CD14-positive monocyte (primary cell): ENCODE measurements around the gene MORN3. TPM values are rescaled to one million over a fixed set of nuclear protein-coding genes. Genes with fewer than 3 reads are reported as not detected.

Experiments used
- DNase-seq, 3 donors: peaks; one replicate each; pipeline ENCODE4 v3.0.0-alpha.2; 2011 to 2022
- H2AFZ ChIP-seq: 2 replicates; pipeline ENCODE4 v1.6.0; 2012; ENCODE audit warnings: mild to moderate bottlenecking, low read depth, low read length, inconsistent platforms; ENCODE audit not compliant: insufficient read depth, poor library complexity, severe bottlenecking
- H3K27ac ChIP-seq, 2 donors: 1 replicate in 1 of 2; 2 replicates in 1 of 2; pipeline ENCODE4 v1.5.1; 2012 to 2013; ENCODE audit warnings: low read length in 2 of 2, control low read depth in 1 of 2, inconsistent platforms in 1 of 2, low read depth in 1 of 2, mild to moderate bottlenecking in 1 of 2
- H3K27me3 ChIP-seq, 2 donors: one replicate each; pipeline versions ENCODE4 v1.6.0 to v1.6.1; 2011 to 2013; ENCODE audit warnings: low read length in 2 of 2; ENCODE audit not compliant: control insufficient read depth in 2 of 2, insufficient read depth in 2 of 2
- H3K36me3 ChIP-seq, 2 donors: replicated peaks in 1 of 2; 1 replicate in 1 of 2; 2 replicates in 1 of 2; pipeline versions ENCODE4 v1.5.1 to v1.6.1; 2012 to 2013; ENCODE audit warnings: low read length in 2 of 2, control low read depth in 1 of 2, inconsistent platforms in 1 of 2, mild to moderate bottlenecking in 1 of 2; ENCODE audit not compliant: insufficient read depth in 2 of 2, control insufficient read depth in 1 of 2
- H3K4me1 ChIP-seq, 2 donors: 1 replicate in 1 of 2; 2 replicates in 1 of 2; pipeline versions ENCODE4 v1.5.1 to v1.6.1; 2012 to 2013; ENCODE audit warnings: low read length in 2 of 2, control low read depth in 1 of 2, inconsistent platforms in 1 of 2, mild to moderate bottlenecking in 1 of 2, moderate library complexity in 1 of 2; ENCODE audit not compliant: insufficient read depth in 2 of 2, control insufficient read depth in 1 of 2
- H3K4me2 ChIP-seq: replicated peaks from 2 replicates; pipeline ENCODE3; 2012; ENCODE audit warnings: low read length, moderate library complexity, mild to moderate bottlenecking; ENCODE audit not compliant: poor library complexity, severe bottlenecking; ENCODE audit errors: extremely low read depth
- H3K4me3 ChIP-seq, 3 experiments: fragments of 200-600 bp in 1 of 3; sonication (generic) in 1 of 3; replicated peaks in 1 of 3; 1 replicate in 2 of 3; 2 replicates in 1 of 3; pipeline ENCODE4 v1.5.1; 2011 to 2013; ENCODE audit warnings: low read length in 3 of 3, mild to moderate bottlenecking in 3 of 3, control low read depth in 2 of 3, low read depth in 2 of 3, inconsistent platforms in 1 of 3, moderate library complexity in 1 of 3
- H3K79me2 ChIP-seq: 2 replicates; pipeline ENCODE4 v1.6.0; 2012; ENCODE audit warnings: mild to moderate bottlenecking, control low read depth, inconsistent platforms, low read length, moderate library complexity; ENCODE audit not compliant: insufficient read depth
- H3K9ac ChIP-seq: 2 replicates; pipeline ENCODE4 v1.6.0; 2017; ENCODE audit warnings: low read length, mild to moderate bottlenecking; ENCODE audit not compliant: insufficient read depth, poor library complexity, severe bottlenecking
- H3K9me3 ChIP-seq, 2 donors: replicated peaks in 1 of 2; 1 replicate in 1 of 2; 2 replicates in 1 of 2; pipeline versions ENCODE4 v1.5.1 to v1.6.1; 2012 to 2013; ENCODE audit warnings: low read length in 2 of 2, control low read depth in 1 of 2; ENCODE audit not compliant: control insufficient read depth in 1 of 2, insufficient read depth in 1 of 2
- H4K20me1 ChIP-seq: 2 replicates; pipeline ENCODE4 v1.6.0; 2012; ENCODE audit warnings: mild to moderate bottlenecking, low read length, control low read depth, moderate library complexity; ENCODE audit not compliant: insufficient read depth
- H3K27ac Mint-ChIP-seq, 7 donors: one replicate each; pipeline ENCODE4 v1.8.0; 2020; ENCODE audit warnings: mild to moderate bottlenecking in 7 of 7, mixed read lengths in 7 of 7, moderate library complexity in 6 of 7, inconsistent platforms in 2 of 7
- H3K27me3 Mint-ChIP-seq, 3 donors: one replicate each; pipeline ENCODE4 v1.8.0; 2021 to 2022; ENCODE audit warnings: low read depth in 3 of 3, mild to moderate bottlenecking in 3 of 3, mixed read lengths in 3 of 3, moderate library complexity in 3 of 3, inconsistent platforms in 1 of 3
- H3K36me3 Mint-ChIP-seq, 2 donors: one replicate each; pipeline ENCODE4 v1.8.0; 2020; ENCODE audit warnings: mixed read lengths in 2 of 2, inconsistent platforms in 1 of 2, mild to moderate bottlenecking in 1 of 2
- H3K4me1 Mint-ChIP-seq: one replicate; pipeline ENCODE4 v1.8.0; 2020; ENCODE audit warnings: mild to moderate bottlenecking, mixed read lengths
- H3K4me3 Mint-ChIP-seq, 2 donors: one replicate each; pipeline ENCODE4 v1.8.0; 2020; ENCODE audit warnings: mild to moderate bottlenecking in 2 of 2, mixed read lengths in 2 of 2, moderate library complexity in 1 of 2
- H3K9me3 Mint-ChIP-seq, 7 donors: one replicate each; pipeline ENCODE4 v1.8.0; 2020 to 2022; ENCODE audit warnings: mixed read lengths in 7 of 7, mild to moderate bottlenecking in 6 of 7, moderate library complexity in 6 of 7, inconsistent platforms in 2 of 7
- WGBS: methylation state at CpG from one replicate; pipeline ENCODE4 v1.1.5; 2013; ENCODE audit warnings: missing lambda C conversion rate; ENCODE audit not compliant: insufficient coverage; 5-methylcytosine and 5-hydroxymethylcytosine counted together
- intact Hi-C, 2 donors: fragments of 100-400 bp; cut with micrococcal nuclease; formaldehyde crosslinking; loops; one replicate each; pipeline versions ENCODE4 v1.15.0 to v1.15.1; 2023
- polyA plus RNA-seq, 3 donors: library from polyadenylated mRNA; depleted of rRNA in 1 of 3; unstranded in 2 of 3; stranded (reverse) in 1 of 3; fragments of 300-500 nt in 2 of 3; fragments of >200 nt in 1 of 3; fragmentation: Illumina TruSeq in 2 of 3; gene quantifications; 1 replicate in 2 of 3; 2 replicates in 1 of 3; pipeline ENCODE4 v1.2.3, GENCODE V29; 2012 to 2021
- TF ChIP-seq, protein P1 (sequence below): fragments of 200-600 bp; IDR thresholded peaks from one replicate; pipeline ENCODE4 v1.8.0; 2022; ENCODE audit warnings: antibody characterized with exemption, mild to moderate bottlenecking

The MORN3 gene
- polyA plus RNA-seq, 3 donors: 0.17 TPM; not detected in 2

DNA sequence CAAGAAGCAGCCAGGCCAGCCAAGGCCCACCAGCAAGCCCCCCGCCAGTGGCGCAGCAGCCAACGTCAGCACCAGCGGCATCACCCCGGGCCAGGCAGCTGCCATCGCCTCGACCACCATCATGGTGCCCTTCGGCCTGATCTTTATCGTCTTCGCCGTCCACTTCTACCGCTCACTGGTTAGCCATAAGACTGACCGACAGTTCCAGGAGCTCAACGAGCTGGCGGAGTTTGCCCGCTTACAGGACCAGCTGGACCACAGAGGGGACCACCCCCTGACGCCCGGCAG is 28.2 kb downstream of the MORN3 start:
- no peak overlapping the region for H3K4me2 ChIP-seq
- H3K36me3 ChIP-seq: peaks cover 12 to 32% of the 10 kb centered on the region in 2 donors
- no peaks in the 10 kb centered on the region for H3K9me3 ChIP-seq
- peak overlapping the region in 2 of 7 donors; percentile 6 to 16 for H3K27ac Mint-ChIP-seq
- no peak overlapping the region for H3K27ac ChIP-seq
- no peak overlapping the region for H3K9ac ChIP-seq
- H3K4me3 ChIP-seq: no peak overlapping the region
- 95% methylated on average over 18 of the region's 18 CpGs for WGBS
- no peaks in the 10 kb centered on the region for H3K9me3 Mint-ChIP-seq
- intact Hi-C loops: no loop called here
- TF ChIP-seq, protein P1, sequence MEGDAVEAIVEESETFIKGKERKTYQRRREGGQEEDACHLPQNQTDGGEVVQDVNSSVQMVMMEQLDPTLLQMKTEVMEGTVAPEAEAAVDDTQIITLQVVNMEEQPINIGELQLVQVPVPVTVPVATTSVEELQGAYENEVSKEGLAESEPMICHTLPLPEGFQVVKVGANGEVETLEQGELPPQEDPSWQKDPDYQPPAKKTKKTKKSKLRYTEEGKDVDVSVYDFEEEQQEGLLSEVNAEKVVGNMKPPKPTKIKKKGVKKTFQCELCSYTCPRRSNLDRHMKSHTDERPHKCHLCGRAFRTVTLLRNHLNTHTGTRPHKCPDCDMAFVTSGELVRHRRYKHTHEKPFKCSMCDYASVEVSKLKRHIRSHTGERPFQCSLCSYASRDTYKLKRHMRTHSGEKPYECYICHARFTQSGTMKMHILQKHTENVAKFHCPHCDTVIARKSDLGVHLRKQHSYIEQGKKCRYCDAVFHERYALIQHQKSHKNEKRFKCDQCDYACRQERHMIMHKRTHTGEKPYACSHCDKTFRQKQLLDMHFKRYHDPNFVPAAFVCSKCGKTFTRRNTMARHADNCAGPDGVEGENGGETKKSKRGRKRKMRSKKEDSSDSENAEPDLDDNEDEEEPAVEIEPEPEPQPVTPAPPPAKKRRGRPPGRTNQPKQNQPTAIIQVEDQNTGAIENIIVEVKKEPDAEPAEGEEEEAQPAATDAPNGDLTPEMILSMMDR: no peak
- H3K79me2 ChIP-seq: peaks cover 47% of the 10 kb centered on the region
- H3K4me1 Mint-ChIP-seq: peaks cover 19% of the 10 kb centered on the region
- no peak overlapping the region for H2AFZ ChIP-seq
- peaks cover 17 to 18% of the 10 kb centered on the region in 2 donors for H3K4me1 ChIP-seq
- DNase-seq: no peak
- H3K4me3 Mint-ChIP-seq: no peak overlapping the region
- H3K27me3 Mint-ChIP-seq: peaks cover 0 to 2% (median 0%) of the 10 kb centered on the region in 3 donors
- no peaks in the 10 kb centered on the region for H3K27me3 ChIP-seq
- H4K20me1 ChIP-seq: peaks cover 33% of the 10 kb centered on the region
- peaks cover 20 to 51% of the 10 kb centered on the region in 2 donors for H3K36me3 Mint-ChIP-seq

DNA sequence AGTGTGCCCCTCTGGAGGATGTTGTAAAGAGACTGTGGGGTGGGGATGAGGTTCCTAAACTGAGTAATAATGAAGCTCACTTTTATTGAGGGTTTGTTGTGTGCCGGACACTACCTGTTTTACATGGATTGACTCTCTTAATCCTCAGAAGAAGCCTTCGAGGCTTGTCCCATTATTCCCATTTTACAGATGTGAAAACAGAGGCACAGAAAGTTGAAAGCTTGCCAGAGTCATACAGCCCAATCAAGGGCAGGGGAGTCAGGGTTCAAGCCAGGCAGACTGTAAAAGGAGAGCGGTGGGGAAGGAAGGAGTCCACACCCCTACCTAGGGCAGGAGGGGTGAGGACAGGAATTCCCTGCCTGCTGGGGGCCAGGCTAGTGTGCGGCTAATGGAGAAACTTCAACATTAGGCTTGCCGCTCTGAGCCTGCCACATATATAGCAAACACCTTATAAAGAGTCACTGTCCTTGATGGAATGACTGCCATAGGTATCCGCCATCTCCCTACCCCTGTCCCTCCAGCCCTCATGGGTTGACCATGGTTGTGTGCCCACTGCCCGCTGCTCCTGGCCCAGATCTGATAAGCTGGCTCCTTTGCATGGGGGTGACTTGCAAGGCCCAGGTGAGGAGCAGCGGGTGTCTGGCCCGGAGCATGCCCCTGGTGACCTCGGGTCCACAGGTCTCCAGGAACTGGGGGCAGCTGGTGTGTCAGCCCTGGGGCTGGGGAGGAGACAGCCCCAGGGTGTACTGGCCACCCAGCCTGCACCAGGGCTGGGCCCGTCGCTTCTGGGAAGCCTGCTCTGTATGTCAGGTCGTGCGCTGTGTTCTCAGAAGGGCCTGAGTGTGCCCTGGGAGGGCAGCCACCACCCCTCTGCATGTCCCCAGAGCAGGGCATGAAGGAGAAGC is 30.9 kb downstream of the MORN3 start:
- Histone ChIP-seq H4K20me1 (peaks cover 44% of the 10 kb centered on the region), H3K27ac (peak overlapping the region in 1 of 2 donors; percentile 87), H3K36me3 (peaks cover 12 to 28% of the 10 kb centered on the region in 2 donors), H3K9ac (no peak overlapping the region), H3K4me1 (peaks cover 17 to 18% of the 10 kb centered on the region in 2 donors), H3K79me2 (peaks cover 64% of the 10 kb centered on the region), H3K9me3 (no peaks in the 10 kb centered on the region), H3K4me2 (no peak overlapping the region), H2AFZ (no peak overlapping the region), H3K4me3 (no peak overlapping the region), H3K27me3 (no peaks in the 10 kb centered on the region)
- H3K27me3 Mint-ChIP-seq: peaks cover 0 to 2% (median 0%) of the 10 kb centered on the region in 3 donors
- peaks cover 22 to 44% of the 10 kb centered on the region in 2 donors for H3K36me3 Mint-ChIP-seq
- H3K4me3 Mint-ChIP-seq: no peak overlapping the region
- peak overlapping the region in 5 of 7 donors; percentile 25 to 88 (median 67) for H3K27ac Mint-ChIP-seq
- 95% methylated on average over 11 of the region's 14 CpGs for WGBS
- H3K9me3 Mint-ChIP-seq: no peaks in the 10 kb centered on the region
- TF ChIP-seq, protein P1: no peak
- DNase-seq: no peak
- intact Hi-C loops: no loop called here
- peaks cover 29% of the 10 kb centered on the region for H3K4me1 Mint-ChIP-seq
